ENCODE results near the gene TMEM61. TPM values are rescaled to one million over a fixed set of nuclear protein-coding genes. Genes with fewer than 3 reads are reported as not detected.

The TMEM61 gene
- total RNA-seq, 4 donors from 2014 or later: 7.1 to 24.8 (median 8.5) TPM

GRCh38 chr1:55012661-55013060 lies 32.2 kb downstream of the TMEM61 start:
- intact Hi-C loops (cut with DNase I; ENCODE audit: low total_unique reads) (no loop called here), in situ Hi-C loops (cut with MboI; ENCODE audit: low pct_ligation_motif_present in 1 of 4, low pct_unique_long_range_greater_than_20kb in 1 of 4, low sequenced_read_pairs in 3 of 4) (no loop called here)
- Histone ChIP-seq H3K4me3 (no peak overlapping the region), H3K27me3 (peaks cover 4% of the 10 kb centered on the region), H3K27ac (no peak overlapping the region), H3K4me1 (no peaks in the 10 kb centered on the region), H3K36me3 (no peaks in the 10 kb centered on the region), H3K9me3 (no peaks in the 10 kb centered on the region)
- 45 to 60% methylated on average over 1 of the region's 1 CpG for WGBS, 2 donors (ENCODE audit: low coverage in 1 of 2)
- DNase-seq: no peak
- no peak for TF ChIP-seq CTCF (IDR thresholded peaks at IDR 0.05)
- no peak for TF ChIP-seq POLR2AphosphoS5 (IDR thresholded peaks at IDR 0.05)
- TF ChIP-seq EP300 (IDR thresholded peaks at IDR 0.05; ENCODE audit: low read depth): no peak
- TF ChIP-seq POLR2A (IDR thresholded peaks at IDR 0.05): no peak

- H3K4me1 ChIP-seq: no peaks in the 10 kb centered on the region
- intact Hi-C loops (cut with DNase I; ENCODE audit: low total_unique reads): no loop called here
- H3K4me3 ChIP-seq: no peak overlapping the region
- no peak for DNase-seq
- TF ChIP-seq POLR2A (IDR thresholded peaks at IDR 0.05): no peak
- TF ChIP-seq POLR2AphosphoS5 (IDR thresholded peaks at IDR 0.05): no peak
- TF ChIP-seq CTCF (IDR thresholded peaks at IDR 0.05): no peak
- no peak for TF ChIP-seq EP300 (IDR thresholded peaks at IDR 0.05; ENCODE audit: low read depth)
- 80 to 86% methylated on average over 1 to 5 of the region's 5 CpGs for whole genome bisulfite sequencing, 2 donors (ENCODE audit: low coverage in 1 of 2)
- H3K27ac ChIP-seq: no peak overlapping the region
- no peaks in the 10 kb centered on the region for H3K9me3 ChIP-seq
- in situ Hi-C loops (cut with MboI; ENCODE audit: low pct_ligation_motif_present in 1 of 4, low pct_unique_long_range_greater_than_20kb in 1 of 4, low sequenced_read_pairs in 3 of 4): no loop called here
- H3K36me3 ChIP-seq: no peaks in the 10 kb centered on the region
- peaks cover 10% of the 10 kb centered on the region for H3K27me3 ChIP-seq
Observed at GRCh38 chr1:55015123-55015522, 34.7 kb downstream of the TMEM61 start.

- Histone ChIP-seq H3K36me3 (no peaks in the 10 kb centered on the region), H3K4me3 (no peak overlapping the region), H3K27ac (no peak overlapping the region), H3K9me3 (no peaks in the 10 kb centered on the region), H3K27me3 (peaks cover 10% of the 10 kb centered on the region), H3K4me1 (no peaks in the 10 kb centered on the region)
- in situ Hi-C loops (cut with MboI; ENCODE audit: low pct_ligation_motif_present in 1 of 4, low pct_unique_long_range_greater_than_20kb in 1 of 4, low sequenced_read_pairs in 3 of 4) (no loop called here), intact Hi-C loops (cut with DNase I; ENCODE audit: low total_unique reads) (no loop called here)
- no peak for TF ChIP-seq POLR2AphosphoS5 (IDR thresholded peaks at IDR 0.05)
- TF ChIP-seq POLR2A (IDR thresholded peaks at IDR 0.05): no peak
- TF ChIP-seq EP300 (IDR thresholded peaks at IDR 0.05; ENCODE audit: low read depth): no peak
- WGBS, 2 donors (ENCODE audit: low coverage in 1 of 2): 39 to 71% methylated on average over 5 to 12 of the region's 12 CpGs
- no peak for DNase-seq
Observed at GRCh38 chr1:55015731-55016620, 35.5 kb downstream of the TMEM61 start.

- H3K4me1 ChIP-seq: no peaks in the 10 kb centered on the region
- 86% methylated on average over 9 of the region's 9 CpGs; no CpG with 5 or more reads in 1 of the 2 donors for WGBS, 2 donors (ENCODE audit: low coverage in 1 of 2)
- TF ChIP-seq CTCF (IDR thresholded peaks at IDR 0.05): no peak
- no peak for TF ChIP-seq POLR2A (IDR thresholded peaks at IDR 0.05)
- no peak for TF ChIP-seq EP300 (IDR thresholded peaks at IDR 0.05; ENCODE audit: low read depth)
- no peak for TF ChIP-seq POLR2AphosphoS5 (IDR thresholded peaks at IDR 0.05)
- in situ Hi-C loops (cut with MboI; ENCODE audit: low pct_ligation_motif_present in 1 of 4, low pct_unique_long_range_greater_than_20kb in 1 of 4, low sequenced_read_pairs in 3 of 4) (no loop called here), intact Hi-C loops (cut with DNase I; ENCODE audit: low total_unique reads) (no loop called here)
- no peaks in the 10 kb centered on the region for H3K9me3 ChIP-seq
- H3K27ac ChIP-seq: no peak overlapping the region
- H3K36me3 ChIP-seq: no peaks in the 10 kb centered on the region
- H3K4me3 ChIP-seq: no peak overlapping the region
- H3K27me3 ChIP-seq: peaks cover 10% of the 10 kb centered on the region
- no peak for DNase-seq
Observed at GRCh38 chr1:55018395-55018794, 38.0 kb downstream of the TMEM61 start.
